ENCODE data around the gene RAB25. TPM values are rescaled to one million over a fixed set of nuclear protein-coding genes. Genes with fewer than 3 reads are reported as not detected.

RAB25 gene
- total RNA-seq, 1 donor from 2014 or later: not detected

DNA sequence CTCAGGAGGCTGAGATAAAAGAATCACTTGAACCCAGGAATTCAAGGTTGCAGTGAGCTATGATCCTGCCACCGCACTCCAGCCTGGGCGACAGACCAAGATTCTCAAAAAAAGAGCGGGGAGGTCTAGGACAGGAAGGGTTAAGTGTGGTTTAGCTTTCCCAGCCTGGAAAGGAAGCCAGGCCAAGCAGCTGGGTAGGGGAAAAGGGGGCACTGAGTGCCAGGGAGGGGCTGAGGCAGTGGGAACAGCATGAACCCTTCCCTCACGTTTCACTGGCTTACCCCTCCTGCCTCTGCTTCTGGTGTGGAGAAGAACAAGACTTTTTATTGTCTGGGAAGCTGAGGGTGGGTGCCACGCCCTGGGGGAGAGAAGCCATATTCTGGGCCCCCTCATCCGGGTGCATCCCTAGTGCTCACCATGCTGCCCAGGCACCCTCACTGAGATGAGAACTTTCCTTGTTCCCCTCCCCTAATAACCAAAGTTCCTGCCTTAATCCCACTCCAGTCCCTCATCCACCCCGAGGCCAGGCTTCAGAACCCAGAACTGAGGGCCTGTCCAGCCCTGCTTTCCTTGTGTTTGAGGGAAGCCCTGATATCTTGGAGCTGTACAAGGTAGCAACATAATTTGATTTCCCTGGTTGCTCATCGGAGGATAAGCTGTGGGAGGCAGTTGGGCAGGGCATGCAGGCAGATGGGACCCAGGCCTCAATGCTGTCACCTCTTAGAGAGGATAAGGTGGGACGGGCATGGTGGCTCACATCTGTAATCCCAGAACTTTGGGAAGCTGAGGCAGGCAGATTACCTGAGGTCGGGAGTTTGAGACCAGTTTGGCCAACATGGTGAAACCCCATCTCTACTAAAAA lies 51.5 kb downstream of the RAB25 start:
- Histone ChIP-seq H3K27me3 (ENCODE audit: low read depth) (no peaks in the 10 kb centered on the region), H3K27ac (replicated peaks) (peak overlapping the region; percentile 97), H3K36me3 (no peaks in the 10 kb centered on the region), H3K4me3 (no peak overlapping the region), H3K9me3 (replicated peaks) (no peaks in the 10 kb centered on the region), H3K4me1 (peaks cover 56% of the 10 kb centered on the region)
- DNase-seq: no peak
- TF ChIP-seq, protein P1, sequence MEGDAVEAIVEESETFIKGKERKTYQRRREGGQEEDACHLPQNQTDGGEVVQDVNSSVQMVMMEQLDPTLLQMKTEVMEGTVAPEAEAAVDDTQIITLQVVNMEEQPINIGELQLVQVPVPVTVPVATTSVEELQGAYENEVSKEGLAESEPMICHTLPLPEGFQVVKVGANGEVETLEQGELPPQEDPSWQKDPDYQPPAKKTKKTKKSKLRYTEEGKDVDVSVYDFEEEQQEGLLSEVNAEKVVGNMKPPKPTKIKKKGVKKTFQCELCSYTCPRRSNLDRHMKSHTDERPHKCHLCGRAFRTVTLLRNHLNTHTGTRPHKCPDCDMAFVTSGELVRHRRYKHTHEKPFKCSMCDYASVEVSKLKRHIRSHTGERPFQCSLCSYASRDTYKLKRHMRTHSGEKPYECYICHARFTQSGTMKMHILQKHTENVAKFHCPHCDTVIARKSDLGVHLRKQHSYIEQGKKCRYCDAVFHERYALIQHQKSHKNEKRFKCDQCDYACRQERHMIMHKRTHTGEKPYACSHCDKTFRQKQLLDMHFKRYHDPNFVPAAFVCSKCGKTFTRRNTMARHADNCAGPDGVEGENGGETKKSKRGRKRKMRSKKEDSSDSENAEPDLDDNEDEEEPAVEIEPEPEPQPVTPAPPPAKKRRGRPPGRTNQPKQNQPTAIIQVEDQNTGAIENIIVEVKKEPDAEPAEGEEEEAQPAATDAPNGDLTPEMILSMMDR (IDR thresholded peaks at IDR 0.05; ENCODE audit: borderline replicate concordance): no peak
- intact Hi-C loops (cut with micrococcal nuclease): no loop called here

DNA sequence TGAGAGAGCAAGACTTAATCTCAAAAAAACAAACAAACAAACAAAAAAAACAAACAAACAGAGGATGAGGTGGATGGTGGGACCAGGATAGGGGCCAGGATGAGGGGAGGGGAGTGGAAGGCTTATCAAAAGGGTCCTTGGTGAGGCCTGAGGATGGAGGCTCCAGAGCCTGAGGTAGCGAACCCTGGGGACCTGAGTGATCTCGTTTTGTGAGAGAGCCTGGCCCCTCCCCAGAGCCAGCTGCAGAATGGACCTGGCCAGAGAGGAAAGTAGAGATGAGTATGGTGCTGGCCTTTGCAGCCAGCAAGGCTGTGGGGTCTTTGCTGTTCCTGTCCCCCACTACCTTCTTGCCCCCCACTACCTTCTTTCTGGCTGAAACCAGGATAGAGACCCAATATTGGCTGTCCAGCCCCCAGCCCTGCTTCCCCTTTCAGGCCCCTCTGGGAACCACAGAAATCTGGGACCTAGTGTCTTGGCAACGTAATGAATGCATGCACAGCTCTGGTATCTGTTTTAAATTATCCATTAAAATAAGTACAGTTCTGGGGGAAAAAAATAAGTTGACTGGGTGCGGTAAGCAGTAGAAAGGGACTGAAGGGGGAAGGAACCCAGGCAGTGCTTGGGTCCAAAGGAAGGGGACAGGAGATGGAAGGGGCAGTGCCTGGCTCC lies 52.5 kb downstream of the RAB25 start:
- TF ChIP-seq, protein P1 (IDR thresholded peaks at IDR 0.05; ENCODE audit: borderline replicate concordance): no peak
- no peaks in the 10 kb centered on the region for H3K36me3 ChIP-seq
- no peaks in the 10 kb centered on the region for H3K9me3 ChIP-seq (replicated peaks)
- no peak overlapping the region for H3K4me3 ChIP-seq
- peaks cover 56% of the 10 kb centered on the region for H3K4me1 ChIP-seq
- H3K27ac ChIP-seq (replicated peaks): peak overlapping the region; percentile 97
- intact Hi-C loops (cut with micrococcal nuclease): no loop called here
- no peaks in the 10 kb centered on the region for H3K27me3 ChIP-seq (ENCODE audit: low read depth)
- DNase-seq: no peak

DNA sequence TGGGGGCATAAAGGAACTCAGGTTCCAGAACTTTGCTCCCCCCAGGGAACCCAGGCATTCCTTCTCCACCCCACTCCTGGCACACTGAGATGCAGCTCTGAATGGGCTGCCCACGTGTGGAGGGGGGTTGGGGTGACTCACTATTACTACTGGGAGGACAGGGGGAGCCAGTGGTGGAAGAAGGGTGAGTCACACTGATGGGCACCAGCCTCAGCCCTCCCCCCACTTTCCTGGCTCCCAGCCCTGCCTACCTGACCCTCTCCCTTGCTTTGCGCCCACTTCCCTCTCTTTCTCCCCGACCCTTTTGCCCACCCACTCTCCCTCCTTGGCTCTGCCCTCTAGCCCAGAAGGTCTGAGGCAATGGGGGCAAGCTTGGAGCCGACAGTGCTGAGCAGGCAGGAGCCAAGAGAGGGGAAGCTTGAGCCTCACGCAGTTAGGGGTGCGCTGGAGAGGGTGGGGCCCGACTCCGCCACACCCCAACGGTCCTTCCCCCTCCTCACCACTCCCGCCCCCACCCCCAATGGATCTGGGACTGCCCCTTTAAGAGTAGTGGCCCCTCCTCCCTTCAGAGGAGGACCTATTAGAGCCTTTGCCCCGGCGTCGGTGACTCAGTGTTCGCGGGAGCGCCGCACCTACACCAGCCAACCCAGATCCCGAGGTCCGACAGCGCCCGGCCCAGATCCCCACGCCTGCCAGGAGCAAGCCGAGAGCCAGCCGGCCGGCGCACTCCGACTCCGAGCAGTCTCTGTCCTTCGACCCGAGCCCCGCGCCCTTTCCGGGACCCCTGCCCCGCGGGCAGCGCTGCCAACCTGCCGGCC lies 53.4 kb downstream of the RAB25 start, which contains the start of gene LMNA:
LMNA (plus strand) TSS at position 611 of the 818 bp plus-strand sequence. CDS start 208 bp downstream, outside the sequence.
- peak; percentile 91 for DNase-seq
- Histone ChIP-seq H3K4me3 (peak within 1 kb of the TSS; percentile 100), H3K4me1 (peaks cover 62% of the 10 kb centered on the region), H3K27me3 (ENCODE audit: low read depth) (no peaks in the 10 kb centered on the region), H3K9me3 (replicated peaks) (no peaks in the 10 kb centered on the region), H3K36me3 (no peaks in the 10 kb centered on the region), H3K27ac (replicated peaks) (peak within 1 kb of the TSS; percentile 97)
- intact Hi-C loops (cut with micrococcal nuclease): no loop called here
- TF ChIP-seq, protein P1 (IDR thresholded peaks at IDR 0.05; ENCODE audit: borderline replicate concordance): no peak

DNA sequence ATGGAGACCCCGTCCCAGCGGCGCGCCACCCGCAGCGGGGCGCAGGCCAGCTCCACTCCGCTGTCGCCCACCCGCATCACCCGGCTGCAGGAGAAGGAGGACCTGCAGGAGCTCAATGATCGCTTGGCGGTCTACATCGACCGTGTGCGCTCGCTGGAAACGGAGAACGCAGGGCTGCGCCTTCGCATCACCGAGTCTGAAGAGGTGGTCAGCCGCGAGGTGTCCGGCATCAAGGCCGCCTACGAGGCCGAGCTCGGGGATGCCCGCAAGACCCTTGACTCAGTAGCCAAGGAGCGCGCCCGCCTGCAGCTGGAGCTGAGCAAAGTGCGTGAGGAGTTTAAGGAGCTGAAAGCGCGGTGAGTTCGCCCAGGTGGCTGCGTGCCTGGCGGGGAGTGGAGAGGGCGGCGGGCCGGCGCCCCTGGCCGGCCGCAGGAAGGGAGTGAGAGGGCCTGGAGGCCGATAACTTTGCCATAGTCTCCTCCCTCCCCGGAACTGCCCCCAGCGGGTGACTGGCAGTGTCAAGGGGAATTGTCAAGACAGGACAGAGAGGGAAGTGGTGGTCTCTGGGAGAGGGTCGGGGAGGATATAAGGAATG lies 54.1 kb downstream of the RAB25 start:
- Histone ChIP-seq H3K36me3 (no peaks in the 10 kb centered on the region), H3K4me1 (peaks cover 69% of the 10 kb centered on the region), H3K9me3 (replicated peaks) (no peaks in the 10 kb centered on the region), H3K4me3 (peak overlapping the region; percentile 100), H3K27me3 (ENCODE audit: low read depth) (no peaks in the 10 kb centered on the region), H3K27ac (replicated peaks) (peak overlapping the region; percentile 97)
- intact Hi-C loops (cut with micrococcal nuclease): no loop called here
- TF ChIP-seq, protein P1 (IDR thresholded peaks at IDR 0.05; ENCODE audit: borderline replicate concordance): no peak
- DNase-seq: peak; percentile 59
